ENCODE results near the gene DCP1A.

DNA sequence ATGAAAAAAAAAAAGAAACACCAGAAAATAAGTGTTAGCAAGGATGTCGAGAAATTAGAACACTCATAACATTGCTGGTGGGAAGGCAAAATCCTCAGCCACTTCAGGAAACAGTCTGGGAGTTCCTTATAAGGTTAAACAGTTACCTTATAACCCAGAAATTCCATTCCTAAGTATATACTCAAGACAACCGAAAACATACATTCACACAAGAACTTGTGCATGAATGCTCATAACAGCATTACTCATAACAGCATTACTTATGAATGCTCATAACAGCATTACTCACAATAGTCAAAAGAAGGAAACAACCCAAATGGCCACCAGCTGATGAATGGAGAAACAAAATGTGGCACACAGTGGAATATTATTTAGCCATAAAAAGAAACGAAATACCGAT lies 34.8 kb upstream of the DCP1A start:
- TF ChIP-seq, protein P1, sequence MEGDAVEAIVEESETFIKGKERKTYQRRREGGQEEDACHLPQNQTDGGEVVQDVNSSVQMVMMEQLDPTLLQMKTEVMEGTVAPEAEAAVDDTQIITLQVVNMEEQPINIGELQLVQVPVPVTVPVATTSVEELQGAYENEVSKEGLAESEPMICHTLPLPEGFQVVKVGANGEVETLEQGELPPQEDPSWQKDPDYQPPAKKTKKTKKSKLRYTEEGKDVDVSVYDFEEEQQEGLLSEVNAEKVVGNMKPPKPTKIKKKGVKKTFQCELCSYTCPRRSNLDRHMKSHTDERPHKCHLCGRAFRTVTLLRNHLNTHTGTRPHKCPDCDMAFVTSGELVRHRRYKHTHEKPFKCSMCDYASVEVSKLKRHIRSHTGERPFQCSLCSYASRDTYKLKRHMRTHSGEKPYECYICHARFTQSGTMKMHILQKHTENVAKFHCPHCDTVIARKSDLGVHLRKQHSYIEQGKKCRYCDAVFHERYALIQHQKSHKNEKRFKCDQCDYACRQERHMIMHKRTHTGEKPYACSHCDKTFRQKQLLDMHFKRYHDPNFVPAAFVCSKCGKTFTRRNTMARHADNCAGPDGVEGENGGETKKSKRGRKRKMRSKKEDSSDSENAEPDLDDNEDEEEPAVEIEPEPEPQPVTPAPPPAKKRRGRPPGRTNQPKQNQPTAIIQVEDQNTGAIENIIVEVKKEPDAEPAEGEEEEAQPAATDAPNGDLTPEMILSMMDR (IDR thresholded peaks at IDR 0.05; ENCODE audit: low read depth, low read length) = no peak
- no peak for TF ChIP-seq EZH2phosphoT487 (IDR thresholded peaks at IDR 0.05; ENCODE audit: low read depth)
